ENCODE measurements around the gene OR2F1. TPM values are rescaled to one million over a fixed set of nuclear protein-coding genes. Genes with fewer than 3 reads are reported as not detected.

Gene OR2F1, protein sequence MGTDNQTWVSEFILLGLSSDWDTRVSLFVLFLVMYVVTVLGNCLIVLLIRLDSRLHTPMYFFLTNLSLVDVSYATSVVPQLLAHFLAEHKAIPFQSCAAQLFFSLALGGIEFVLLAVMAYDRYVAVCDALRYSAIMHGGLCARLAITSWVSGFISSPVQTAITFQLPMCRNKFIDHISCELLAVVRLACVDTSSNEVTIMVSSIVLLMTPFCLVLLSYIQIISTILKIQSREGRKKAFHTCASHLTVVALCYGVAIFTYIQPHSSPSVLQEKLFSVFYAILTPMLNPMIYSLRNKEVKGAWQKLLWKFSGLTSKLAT
- total RNA-seq (2014; rRNA removed; shearing (Covaris generic)), result not detected in 2 replicates

DNA sequence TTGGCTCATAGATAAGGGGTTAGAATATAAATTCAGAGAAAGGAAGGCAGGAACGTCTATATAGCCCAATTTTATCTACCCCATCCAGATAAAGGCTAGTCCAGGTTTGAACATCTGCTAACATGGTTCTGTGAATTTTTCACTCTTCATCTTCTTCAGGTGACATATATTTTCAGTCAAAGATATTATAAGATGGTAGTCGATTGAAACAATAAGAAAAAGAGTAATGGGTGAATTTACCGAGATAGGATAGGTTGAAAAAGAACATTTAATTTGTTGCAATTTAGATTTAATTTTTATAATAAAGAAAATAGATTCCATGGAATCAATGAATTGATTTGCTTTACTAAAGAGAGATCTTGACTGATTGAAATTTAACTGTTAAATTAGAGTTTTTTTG lies at the start of gene OR2F1:
TSS of gene OR2F1 (plus strand) at position 301 of the 400 bp plus-strand sequence. CDS start 5,127 bp downstream, outside the sequence.
- peaks cover 5% of the 10 kb centered on the region; the same call in 1 of the 2 replicates for H3K4me1 ChIP-seq
- no peak within 1 kb of the TSS for H3K4me3 ChIP-seq
- no peaks in the 10 kb centered on the region for H3K9me3 ChIP-seq (replicated peaks)
- H3K36me3 ChIP-seq, result no peaks in the 10 kb centered on the region
- DNase-seq, result no peak
- H3K27me3 ChIP-seq, result no peaks in the 10 kb centered on the region
- H3K27ac ChIP-seq, result no peak within 1 kb of the TSS

DNA sequence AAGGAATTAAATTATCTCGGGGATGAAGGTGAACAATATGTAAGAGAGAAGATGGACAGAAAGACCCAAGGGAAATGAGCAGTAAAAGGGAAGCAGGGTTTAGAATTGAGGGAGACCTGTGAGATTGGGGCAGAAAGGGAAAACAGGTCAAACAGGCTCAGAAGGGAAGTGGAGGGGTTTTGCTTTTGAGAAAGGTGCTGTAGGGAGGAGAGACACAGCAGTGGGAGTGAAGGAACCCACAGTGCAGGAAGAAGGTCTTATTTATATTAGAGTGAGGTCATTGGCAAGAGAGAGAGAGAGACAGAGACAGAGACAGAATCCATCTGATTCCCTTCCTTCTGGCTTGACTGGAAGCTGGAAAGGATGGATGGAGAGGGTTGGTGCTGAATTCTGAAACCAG lies 49.1 kb upstream of the OR2F1 start:
- no peak overlapping the region for H3K27ac ChIP-seq
- H3K4me3 ChIP-seq, result no peak overlapping the region

DNA sequence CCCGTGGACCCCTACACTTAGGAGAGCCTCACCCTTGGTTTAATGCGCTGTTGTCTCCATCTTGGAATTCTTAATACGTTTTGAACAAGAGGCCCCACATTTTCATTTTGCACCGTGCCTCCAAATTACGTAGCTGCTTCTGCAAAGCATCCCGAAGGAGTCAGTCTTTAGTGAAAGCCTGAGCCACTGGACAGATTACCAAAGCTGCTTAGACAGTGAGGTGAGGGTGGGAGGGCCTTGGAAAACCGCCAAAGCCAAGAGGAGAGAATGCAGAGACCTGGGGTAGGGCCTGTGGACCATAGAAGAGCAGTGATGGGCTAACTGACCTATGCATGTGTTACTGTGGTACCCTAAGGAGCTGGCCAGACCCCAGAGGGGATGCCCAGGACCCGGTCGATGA lies 48.5 kb upstream of the OR2F1 start:
- H3K4me1 ChIP-seq, result no peaks in the 10 kb centered on the region
- DNase-seq, result no peak
- no peaks in the 10 kb centered on the region for H3K36me3 ChIP-seq
- 0 out of 2 replicates have a peak, but pooled peaks cover 3% of the 10 kb centered on the region for H3K27me3 ChIP-seq
- no peak overlapping the region for H3K4me3 ChIP-seq
- no peak overlapping the region for H3K27ac ChIP-seq
- no peaks in the 10 kb centered on the region for H3K9me3 ChIP-seq (replicated peaks)

More for the DNA sequence above, 49.1 kb upstream of the OR2F1 start:
- H3K36me3 ChIP-seq, result no peaks in the 10 kb centered on the region
- DNase-seq, result no peak
- H3K4me1 ChIP-seq, result no peaks in the 10 kb centered on the region
- H3K27me3 ChIP-seq, result 0 out of 2 replicates have a peak, but pooled peaks cover 3% of the 10 kb centered on the region
- H3K9me3 ChIP-seq (replicated peaks), result no peaks in the 10 kb centered on the region

DNA sequence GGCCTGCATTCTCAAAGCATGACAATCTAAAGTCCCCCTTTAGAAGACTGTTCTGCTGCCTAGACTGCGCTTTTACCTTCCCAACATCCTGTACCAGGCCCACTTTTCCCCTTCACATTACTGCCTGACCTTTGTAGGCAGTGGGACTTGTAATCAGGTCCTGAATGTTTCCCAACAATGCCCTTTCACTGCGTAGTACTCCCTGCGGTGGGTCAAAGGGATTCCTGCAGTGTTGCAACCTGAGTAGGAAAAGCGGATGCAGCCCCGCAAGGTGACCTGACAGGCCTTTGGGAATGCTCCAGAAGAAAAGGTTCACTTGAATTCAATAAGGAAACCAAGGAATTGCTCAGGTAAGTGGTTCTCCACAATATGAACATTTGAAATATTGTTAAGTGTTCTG lies 47.7 kb upstream of the OR2F1 start:
- no peak for DNase-seq
- no peak overlapping the region for H3K27ac ChIP-seq
- H3K36me3 ChIP-seq, result no peaks in the 10 kb centered on the region

DNA sequence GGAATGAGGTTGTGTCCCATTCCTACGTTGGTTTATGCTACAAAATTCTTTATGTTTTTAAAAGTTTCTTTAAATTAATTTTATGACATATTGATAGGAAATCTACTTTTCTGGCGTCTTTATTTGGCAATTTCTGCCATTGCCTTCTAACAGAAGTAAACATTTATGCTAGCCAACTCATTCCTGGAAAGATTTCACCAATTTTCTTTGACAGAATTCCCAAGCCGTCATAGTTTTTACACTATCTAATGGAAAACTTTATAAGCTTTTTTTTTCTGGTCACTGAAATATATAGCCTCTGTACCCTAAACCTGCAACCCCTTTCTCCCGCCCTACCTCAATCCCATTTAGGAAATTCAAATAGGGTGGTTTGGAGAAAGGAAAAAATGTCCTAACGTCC lies 46.5 kb upstream of the OR2F1 start:
- Histone ChIP-seq H3K27me3 (0 out of 2 replicates have a peak, but pooled peaks cover 3% of the 10 kb centered on the region), H3K4me1 (no peaks in the 10 kb centered on the region), H3K36me3 (no peaks in the 10 kb centered on the region), H3K27ac (no peak overlapping the region), H3K4me3 (no peak overlapping the region), H3K9me3 (replicated peaks) (no peaks in the 10 kb centered on the region)
- no peak for DNase-seq

More for the DNA sequence above, 47.7 kb upstream of the OR2F1 start:
- H3K4me1 ChIP-seq, result no peaks in the 10 kb centered on the region
- 0 out of 2 replicates have a peak, but pooled peaks cover 3% of the 10 kb centered on the region for H3K27me3 ChIP-seq
- H3K9me3 ChIP-seq (replicated peaks), result no peaks in the 10 kb centered on the region
- H3K4me3 ChIP-seq, result no peak overlapping the region

DNA sequence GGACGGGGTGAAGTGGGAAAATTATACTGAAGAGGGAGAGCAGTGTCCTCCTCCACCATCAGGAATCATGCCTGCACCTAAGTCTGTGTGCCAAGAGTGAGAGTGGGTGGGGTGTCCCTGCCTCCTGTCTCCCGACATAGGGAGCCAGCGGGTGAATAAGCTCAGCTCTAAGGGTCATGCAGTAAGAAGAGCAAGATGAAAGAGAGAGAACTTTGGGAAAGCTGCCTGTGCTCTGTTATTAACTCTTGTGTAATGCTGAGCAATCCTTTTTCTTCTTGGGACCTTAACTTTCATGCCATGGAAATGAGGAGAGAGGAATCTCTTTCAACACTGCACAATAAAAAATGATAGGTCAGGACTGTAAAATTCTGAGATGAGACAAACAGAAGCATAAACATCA lies 44.8 kb upstream of the OR2F1 start:
- 0 out of 2 replicates have a peak, but pooled peaks cover 3% of the 10 kb centered on the region for H3K27me3 ChIP-seq
- no peaks in the 10 kb centered on the region for H3K9me3 ChIP-seq (replicated peaks)
- no peak overlapping the region for H3K27ac ChIP-seq
- no peaks in the 10 kb centered on the region for H3K36me3 ChIP-seq
- no peak for DNase-seq
- H3K4me1 ChIP-seq, result no peaks in the 10 kb centered on the region
- H3K4me3 ChIP-seq, result no peak overlapping the region

DNA sequence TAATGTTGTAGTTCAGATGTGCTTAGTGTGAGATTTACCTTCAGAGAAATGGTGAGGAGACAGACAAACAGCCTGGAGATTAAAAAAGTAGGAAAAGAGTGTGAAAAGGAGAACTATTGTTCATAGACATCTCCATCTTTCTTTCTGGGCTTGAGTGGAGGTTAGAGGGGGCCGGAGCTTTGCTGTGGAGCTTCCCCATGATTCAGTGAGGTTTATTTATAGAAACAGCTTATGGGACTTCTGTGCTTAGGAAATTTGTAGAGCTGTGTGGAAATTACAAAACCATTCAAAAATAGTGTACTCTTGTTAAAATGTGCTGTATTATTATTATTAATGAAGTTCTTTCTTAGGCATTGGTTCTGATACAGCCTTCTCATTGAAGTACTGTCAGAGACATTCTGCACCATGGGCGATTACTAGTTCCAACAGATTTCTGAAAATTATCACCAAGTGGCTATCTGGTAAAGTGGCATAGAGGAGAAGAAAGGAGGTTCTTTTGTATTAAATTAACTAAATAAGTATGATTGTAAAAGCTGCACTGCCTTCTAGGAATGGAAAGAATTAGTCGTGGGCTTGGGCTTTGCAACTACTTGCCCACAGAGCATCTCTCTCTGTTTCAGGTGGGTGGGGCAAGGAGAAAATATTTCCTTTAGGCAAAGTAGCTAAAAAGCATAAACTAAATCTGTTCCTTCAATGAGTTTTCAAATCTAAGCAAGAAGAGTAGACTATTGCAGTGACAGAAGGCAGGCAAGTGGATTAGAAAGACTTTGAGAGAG lies 44.0 kb upstream of the OR2F1 start:
- Histone ChIP-seq H3K9me3 (replicated peaks) (no peaks in the 10 kb centered on the region), H3K36me3 (no peaks in the 10 kb centered on the region), H3K27ac (no peak overlapping the region), H3K4me3 (no peak overlapping the region), H3K4me1 (no peaks in the 10 kb centered on the region), H3K27me3 (0 out of 2 replicates have a peak, but pooled peaks cover 3% of the 10 kb centered on the region)
- no peak for DNase-seq

DNA sequence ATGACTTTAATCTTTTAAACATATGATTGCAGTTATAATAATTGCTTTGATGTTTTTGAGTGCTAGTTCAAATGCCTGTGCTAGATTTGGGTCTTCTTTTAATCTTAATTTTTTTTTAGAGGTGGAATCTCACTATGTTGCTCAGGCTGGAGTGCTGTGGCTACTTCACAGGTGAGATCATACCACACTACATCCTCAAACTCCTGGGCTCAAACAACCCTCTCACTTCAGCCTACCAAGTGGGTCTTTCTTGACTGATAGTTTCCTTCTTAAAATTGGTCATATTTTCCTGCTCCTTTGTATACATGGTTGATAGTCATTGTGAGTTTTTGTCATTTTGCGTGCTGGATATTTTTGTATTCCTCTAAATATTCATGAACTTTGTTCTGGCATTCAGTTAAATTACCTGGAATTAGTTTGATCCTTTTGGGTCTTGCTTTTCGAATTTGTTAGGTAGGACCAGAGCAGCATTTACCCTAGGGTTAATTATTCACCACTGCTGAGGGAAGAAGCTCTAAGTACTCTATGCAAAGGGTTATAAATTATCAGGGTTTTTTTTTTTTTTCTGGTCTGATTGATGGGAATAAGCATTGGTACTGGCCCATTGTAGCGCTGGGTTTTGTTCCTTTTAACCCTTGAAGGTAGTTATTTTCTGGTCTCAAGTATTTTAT lies 40.6 kb upstream of the OR2F1 start:
- no peak overlapping the region for H3K4me3 ChIP-seq
- DNase-seq, result no peak

DNA sequence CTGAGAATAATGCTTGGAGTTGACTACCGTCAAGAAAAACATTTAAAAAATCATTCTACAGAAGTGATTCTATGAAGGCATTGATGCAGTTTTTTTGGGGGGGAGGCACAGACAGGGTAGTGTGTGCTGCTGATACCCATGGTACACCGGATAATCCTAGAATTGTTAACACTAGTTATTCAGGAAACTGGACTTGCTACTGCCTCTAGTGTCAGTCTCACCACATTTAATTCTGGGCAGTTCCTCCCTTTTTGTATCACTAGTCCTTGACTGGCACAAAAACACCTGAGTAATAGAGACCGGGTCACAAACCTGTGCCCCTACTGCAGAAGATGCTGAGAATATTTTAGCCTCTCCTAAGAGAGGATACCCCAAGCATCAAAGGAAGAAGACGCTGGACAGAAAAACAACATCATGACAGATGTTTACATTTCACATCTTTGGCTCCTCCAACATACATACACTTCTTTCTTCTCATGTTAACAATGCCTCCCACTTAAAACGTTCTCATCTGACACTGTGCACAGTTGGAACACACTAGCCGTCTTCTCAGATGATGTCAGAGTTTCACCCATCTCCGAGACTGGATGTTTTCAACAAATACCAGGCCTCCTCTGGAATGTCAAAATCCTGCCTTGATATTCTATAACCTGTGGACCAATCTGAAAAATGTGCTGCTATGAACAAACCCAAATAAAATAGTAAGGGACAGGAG lies 39.5 kb upstream of the OR2F1 start:
- no peaks in the 10 kb centered on the region for H3K4me1 ChIP-seq
- H3K36me3 ChIP-seq, result no peaks in the 10 kb centered on the region
- no peak for DNase-seq
- H3K27ac ChIP-seq, result no peak overlapping the region
- no peak overlapping the region for H3K4me3 ChIP-seq
- no peaks in the 10 kb centered on the region for H3K9me3 ChIP-seq (replicated peaks)
- H3K27me3 ChIP-seq, result peaks cover 4% of the 10 kb centered on the region; the same call in 1 of the 2 replicates

More for the DNA sequence above, 40.6 kb upstream of the OR2F1 start:
- Histone ChIP-seq H3K27me3 (peaks cover 4% of the 10 kb centered on the region; the same call in 1 of the 2 replicates), H3K36me3 (no peaks in the 10 kb centered on the region), H3K4me1 (no peaks in the 10 kb centered on the region), H3K9me3 (replicated peaks) (no peaks in the 10 kb centered on the region), H3K27ac (no peak overlapping the region)

DNA sequence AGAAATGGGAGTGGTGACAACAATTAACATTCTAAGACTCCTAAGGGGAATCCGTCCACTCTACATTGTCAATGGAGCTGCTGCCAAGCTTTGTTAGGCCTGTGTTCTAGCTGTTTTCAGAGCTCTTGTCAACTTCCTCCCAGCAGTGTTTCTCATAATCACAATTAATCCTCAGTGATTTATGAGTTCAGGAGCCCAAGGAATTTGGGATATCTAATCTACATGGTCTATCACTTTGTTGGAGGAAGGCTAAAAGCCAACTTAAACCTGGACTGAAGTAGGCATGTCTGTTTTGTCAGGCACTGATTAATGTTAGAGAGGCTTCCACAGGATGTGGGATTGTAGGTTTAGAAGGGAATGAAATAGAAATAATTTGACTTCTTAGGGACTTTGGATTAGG lies 29.8 kb upstream of the OR2F1 start:
- H3K4me3 ChIP-seq, result no peak overlapping the region
- no peak overlapping the region for H3K27ac ChIP-seq

DNA sequence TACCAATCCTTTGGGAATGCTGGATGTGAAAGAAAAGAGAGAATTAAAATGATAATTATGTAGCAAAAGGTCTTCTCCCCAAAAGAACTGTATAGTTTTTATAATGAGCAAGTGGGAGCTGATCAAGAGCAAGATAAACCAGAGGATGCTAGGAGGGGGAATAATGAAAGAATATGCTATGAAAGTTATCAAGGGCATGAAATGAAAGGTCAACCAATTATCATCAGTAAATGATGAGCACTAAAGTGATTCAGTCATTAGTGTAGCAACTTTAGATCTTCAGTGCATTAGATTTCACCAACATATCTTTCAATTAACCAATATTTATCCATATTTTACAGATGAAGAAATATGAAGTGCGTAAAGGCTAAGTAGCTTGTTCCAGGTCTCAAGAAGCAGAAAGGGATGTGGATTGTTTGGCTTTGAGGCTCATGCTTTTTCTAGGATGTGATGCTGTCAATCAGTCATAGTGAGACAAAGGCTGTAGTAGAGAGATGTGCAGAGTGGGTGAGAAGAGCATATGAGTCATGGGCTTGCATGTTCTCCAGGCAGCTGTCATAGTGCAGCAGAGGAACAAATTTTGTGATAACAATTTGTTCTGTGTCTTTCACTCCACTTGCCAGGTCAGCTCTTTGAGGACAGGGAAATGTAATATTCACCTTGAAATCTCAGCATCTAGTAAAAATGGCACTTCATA lies 25.3 kb upstream of the OR2F1 start:
- Histone ChIP-seq H3K4me3 (no peak overlapping the region), H3K36me3 (no peaks in the 10 kb centered on the region), H3K27me3 (peaks cover 3% of the 10 kb centered on the region; the same call in 1 of the 2 replicates), H3K27ac (no peak overlapping the region), H3K9me3 (replicated peaks) (no peaks in the 10 kb centered on the region), H3K4me1 (no peaks in the 10 kb centered on the region)
- DNase-seq, result no peak

More for the DNA sequence above, 29.8 kb upstream of the OR2F1 start:
- Histone ChIP-seq H3K36me3 (no peaks in the 10 kb centered on the region), H3K4me1 (no peaks in the 10 kb centered on the region), H3K9me3 (replicated peaks) (no peaks in the 10 kb centered on the region), H3K27me3 (peaks cover 3% of the 10 kb centered on the region; the same call in 1 of the 2 replicates)
- no peak for DNase-seq

DNA sequence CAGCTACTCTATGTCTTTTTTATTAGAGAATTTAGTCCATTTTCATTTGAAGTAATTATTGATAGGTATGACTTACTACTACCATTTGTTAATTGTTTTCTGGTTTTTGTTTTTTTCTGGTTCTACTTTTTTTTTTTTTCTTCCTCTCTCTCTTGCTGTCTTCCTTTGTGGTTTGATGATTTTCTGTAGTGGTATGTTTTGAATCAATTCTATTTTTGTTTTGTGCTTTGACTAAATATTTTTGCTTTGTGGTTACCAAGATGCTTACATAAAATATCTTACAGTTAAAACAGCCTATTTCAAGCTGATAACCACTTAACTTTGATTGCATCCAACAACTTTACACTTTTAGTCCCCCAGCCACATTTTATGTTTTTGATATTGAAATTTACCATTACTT lies 22.9 kb upstream of the OR2F1 start:
- Histone ChIP-seq H3K9me3 (replicated peaks) (no peaks in the 10 kb centered on the region), H3K27me3 (peaks cover 3% of the 10 kb centered on the region; the same call in 1 of the 2 replicates), H3K4me3 (no peak overlapping the region), H3K4me1 (no peaks in the 10 kb centered on the region), H3K27ac (no peak overlapping the region), H3K36me3 (no peaks in the 10 kb centered on the region)
- DNase-seq, result no peak

DNA sequence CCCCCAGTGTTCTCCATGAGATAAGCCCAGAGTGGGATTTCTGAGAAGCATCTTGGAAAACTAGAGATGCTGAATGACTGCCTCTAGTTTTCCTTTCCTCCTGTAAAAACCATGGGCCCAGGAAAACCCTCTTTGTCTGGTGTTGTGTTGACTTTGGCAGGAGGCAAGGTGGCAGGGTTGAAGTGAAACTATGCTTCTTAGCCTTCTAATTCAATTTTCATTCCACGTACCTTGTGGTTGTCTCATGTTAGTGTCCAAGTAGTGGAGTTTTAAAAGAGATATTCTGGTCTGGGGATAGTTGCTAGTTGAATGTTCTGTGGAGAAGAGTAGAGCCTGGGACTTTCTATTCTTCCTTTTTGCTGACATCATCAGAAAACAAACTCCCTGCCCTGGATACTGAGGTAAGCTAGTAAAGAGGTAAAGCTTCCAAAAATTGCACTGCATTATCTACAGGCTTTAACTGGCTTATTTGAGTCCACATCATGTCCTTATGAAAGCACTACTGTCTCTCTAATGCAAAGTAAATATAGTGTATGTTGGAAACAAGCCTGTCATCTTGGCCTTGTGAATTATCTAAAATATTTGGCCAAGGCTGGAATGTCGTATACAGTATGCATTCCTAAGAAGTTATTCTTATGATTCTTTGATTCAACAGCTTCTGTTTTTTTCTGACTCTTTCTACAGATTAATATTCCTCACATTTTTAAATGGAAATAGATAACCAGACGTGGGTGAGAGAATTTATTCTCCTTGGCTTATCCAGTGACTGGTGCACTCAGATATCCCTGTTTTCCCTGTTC lies 19.9 kb upstream of the OR2F1 start, which contains the start of gene OR2F2:
TSS of gene OR2F2 (plus strand) at position 708 of the 800 bp plus-strand sequence. CDS start at position 708, 0 bp downstream.
- no peaks in the 10 kb centered on the region for H3K9me3 ChIP-seq (replicated peaks)
- no peaks in the 10 kb centered on the region for H3K27me3 ChIP-seq
- no peak within 1 kb of the TSS for H3K27ac ChIP-seq
- no peaks in the 10 kb centered on the region for H3K4me1 ChIP-seq
- no peak within 1 kb of the TSS for H3K4me3 ChIP-seq
- DNase-seq, result no peak
- no peaks in the 10 kb centered on the region for H3K36me3 ChIP-seq
